Astrocyte of the spinal cord (primary cell): ENCODE data around the gene CADM2.

Experiments used
- DNase-seq: peaks from one replicate; pipeline ENCODE4 v3.0.0; 2011; ENCODE audit warnings: low read depth, low spot score
- H3K4me3 ChIP-seq: 2 replicates; pipeline ENCODE4 v1.5.1; 2011; ENCODE audit warnings: low read depth, mild to moderate bottlenecking, low read length, moderate library complexity
- in situ Hi-C: cut with HindIII; loops from 2 replicates; pipeline ENCODE4 v1.10.0; 2017; ENCODE audit warnings: low sequenced_read_pairs
- TF ChIP-seq, protein P1 (sequence below): IDR thresholded peaks from 2 replicates; pipeline ENCODE4 v1.5.1; 2012; ENCODE audit warnings: low read depth, mild to moderate bottlenecking, low read length, inconsistent platforms

The CADM2 gene

DNA sequence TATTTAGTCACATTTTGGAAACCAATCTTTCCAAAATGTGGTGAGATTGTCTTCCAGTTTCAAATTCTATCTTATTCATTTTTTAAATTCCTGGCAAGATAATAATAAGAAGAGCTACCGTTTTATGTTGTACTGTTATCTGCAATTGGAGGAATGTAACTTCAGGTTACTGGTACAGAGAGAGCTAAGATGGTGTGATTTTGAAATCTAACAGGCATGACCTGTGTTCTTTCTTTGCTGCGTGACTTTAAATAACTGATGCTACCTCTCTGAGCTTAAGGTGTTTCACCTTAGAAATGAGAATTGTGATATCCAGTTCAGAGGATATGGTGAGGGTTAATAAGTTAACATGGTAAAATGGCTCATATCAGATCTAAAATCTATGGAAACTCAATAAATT lies 21.7 kb downstream of the CADM2 start:
- TF ChIP-seq, protein P1, sequence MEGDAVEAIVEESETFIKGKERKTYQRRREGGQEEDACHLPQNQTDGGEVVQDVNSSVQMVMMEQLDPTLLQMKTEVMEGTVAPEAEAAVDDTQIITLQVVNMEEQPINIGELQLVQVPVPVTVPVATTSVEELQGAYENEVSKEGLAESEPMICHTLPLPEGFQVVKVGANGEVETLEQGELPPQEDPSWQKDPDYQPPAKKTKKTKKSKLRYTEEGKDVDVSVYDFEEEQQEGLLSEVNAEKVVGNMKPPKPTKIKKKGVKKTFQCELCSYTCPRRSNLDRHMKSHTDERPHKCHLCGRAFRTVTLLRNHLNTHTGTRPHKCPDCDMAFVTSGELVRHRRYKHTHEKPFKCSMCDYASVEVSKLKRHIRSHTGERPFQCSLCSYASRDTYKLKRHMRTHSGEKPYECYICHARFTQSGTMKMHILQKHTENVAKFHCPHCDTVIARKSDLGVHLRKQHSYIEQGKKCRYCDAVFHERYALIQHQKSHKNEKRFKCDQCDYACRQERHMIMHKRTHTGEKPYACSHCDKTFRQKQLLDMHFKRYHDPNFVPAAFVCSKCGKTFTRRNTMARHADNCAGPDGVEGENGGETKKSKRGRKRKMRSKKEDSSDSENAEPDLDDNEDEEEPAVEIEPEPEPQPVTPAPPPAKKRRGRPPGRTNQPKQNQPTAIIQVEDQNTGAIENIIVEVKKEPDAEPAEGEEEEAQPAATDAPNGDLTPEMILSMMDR: no peak
- no peak for DNase-seq
- in situ Hi-C loops: no loop called here
- no peak overlapping the region for H3K4me3 ChIP-seq

DNA sequence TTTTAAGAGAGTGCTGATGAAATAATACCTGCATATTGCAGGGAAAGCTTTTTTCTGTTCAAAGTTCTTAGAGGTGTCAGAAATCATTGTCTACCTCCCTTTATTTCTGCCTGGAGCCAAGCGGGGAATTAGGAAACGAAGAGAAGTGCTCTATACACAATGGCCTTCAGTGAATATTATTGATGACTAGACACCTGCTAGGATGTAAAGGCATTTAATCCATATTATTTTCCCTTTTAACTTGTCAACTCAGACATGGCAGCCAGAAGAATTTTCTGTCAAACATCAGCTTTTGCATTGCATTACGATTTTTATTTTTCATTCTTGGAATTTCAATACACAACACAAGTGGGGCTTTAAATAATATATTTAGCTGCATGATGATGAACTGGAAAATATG lies 24.7 kb downstream of the CADM2 start:
- in situ Hi-C loops: no loop called here
- TF ChIP-seq, protein P1: no peak
- DNase-seq: no peak
- H3K4me3 ChIP-seq: no peak overlapping the region

DNA sequence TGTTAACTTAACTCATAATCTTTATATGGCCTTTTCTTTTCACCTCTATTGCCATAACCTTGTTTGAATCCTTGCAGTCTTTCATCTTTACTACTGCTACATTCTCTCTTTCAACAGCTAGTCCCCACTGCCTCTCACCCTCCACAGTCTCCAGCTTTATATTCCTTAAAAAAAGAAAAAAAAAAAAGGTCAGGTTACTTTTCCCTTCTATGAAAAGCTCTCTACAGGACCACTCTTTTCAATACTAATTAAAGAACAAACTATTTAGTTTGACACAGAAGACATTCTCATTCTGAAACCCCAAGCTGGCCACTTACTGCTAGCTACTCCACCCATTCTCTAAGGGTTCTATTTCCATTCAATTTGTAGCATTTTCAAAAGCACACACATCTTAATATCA lies 25.6 kb downstream of the CADM2 start:
- no peak overlapping the region for H3K4me3 ChIP-seq
- no peak for DNase-seq
- in situ Hi-C loops: no loop called here
- TF ChIP-seq, protein P1: no peak

DNA sequence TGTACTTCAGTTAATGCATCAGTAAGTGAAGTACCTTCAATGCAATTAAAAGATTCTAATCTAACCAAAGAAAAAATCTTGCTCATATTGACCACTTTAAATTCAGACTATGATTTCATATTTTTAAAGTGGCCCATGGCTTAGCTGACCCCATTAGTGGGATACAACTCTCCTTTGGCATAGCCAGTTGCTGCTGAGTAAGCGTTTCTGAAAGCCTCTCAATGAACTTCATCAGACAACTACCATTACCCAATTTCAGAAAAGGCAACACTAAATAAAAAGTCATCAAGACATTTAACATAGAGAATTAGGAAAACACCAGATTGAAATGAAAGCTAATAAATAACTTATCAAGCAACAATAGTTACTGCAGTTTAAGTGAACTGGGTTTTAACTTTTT lies 27.0 kb downstream of the CADM2 start:
- in situ Hi-C loops: no loop called here
- TF ChIP-seq, protein P1: no peak

DNA sequence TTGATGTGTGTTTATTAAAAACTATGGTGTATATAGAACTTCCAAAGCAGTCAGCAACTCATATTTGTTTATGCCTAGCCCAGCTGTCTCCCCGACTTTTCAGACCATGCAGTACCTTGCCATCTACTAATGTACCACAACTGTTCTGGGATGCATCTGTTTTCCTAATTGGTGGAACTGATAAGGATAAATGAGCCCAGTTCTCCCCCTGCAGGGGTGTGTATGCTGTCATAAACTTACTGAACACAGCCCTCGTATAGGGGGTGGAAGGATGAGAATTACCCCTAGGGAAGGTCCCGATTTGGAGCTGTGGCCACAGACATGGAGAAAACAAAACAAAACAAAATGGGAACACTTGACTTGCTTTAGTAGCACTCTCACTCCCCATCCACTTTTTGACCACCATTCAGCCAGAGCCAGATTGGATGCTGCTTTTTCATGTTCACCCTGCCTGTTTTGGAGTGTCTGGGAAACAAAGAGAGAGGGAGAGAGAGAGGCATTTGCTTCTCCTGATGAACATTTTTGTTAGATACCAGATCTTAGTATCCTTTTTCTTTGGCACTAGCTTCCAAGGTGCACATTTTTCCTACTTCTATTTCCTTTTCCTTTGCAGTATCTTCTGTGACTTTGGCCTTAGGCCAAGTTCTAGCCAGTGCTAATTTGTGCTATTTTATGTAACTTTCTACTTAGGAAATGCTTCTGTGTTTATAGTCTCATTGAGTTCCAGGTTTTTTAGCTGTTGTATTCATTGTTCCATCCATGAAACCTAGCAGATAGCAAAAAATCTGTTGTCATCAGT lies 29.1 kb downstream of the CADM2 start:
- in situ Hi-C loops: no loop called here
- no peak for DNase-seq
- no peak overlapping the region for H3K4me3 ChIP-seq
- TF ChIP-seq, protein P1: no peak

More for the DNA sequence above, 27.0 kb downstream of the CADM2 start:
- DNase-seq: no peak
- H3K4me3 ChIP-seq: no peak overlapping the region

DNA sequence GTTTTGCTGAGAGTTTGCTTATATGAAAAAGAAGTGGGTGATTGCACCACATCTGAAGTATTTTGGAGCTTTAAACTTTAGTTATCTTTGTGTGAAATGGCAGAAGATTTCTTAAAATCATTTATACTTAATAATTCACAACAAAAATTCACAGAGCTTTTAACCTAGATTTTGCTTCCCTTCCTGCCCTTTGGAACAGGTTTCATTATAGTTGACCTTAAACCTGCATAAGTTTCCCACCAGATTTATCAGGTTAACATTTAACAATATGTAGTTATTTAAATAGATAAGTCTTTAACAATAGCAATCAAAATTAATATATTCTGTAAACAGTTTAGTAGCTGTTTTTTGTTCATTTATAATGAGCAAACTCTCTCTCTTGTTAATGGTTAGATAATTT lies 30.3 kb downstream of the CADM2 start:
- TF ChIP-seq, protein P1: no peak
- in situ Hi-C loops: no loop called here
- no peak overlapping the region for H3K4me3 ChIP-seq
- no peak for DNase-seq
